GM19351 (cell line): ENCODE data around the gene CINP.

Experiments
- ATAC-seq: cut with Tn5 transposase; IDR thresholded peaks from one replicate; pipeline ENCODE4 v1.9.1; 2021; ENCODE audit warnings: mild to moderate bottlenecking, moderate library complexity; ENCODE audit not compliant: unreplicated experiment

CINP gene

GRCh38 chr14:102362545-102363181 is at the start of gene CINP, which contains the start of gene TECPR2:
Gene CINP (minus strand): TSS chr14:102362890. CDS start chr14:102362851, 39 bp downstream.
Gene TECPR2 (plus strand): TSS chr14:102362941. CDS start chr14:102376722, 13,781 bp downstream.
- peak; percentile 89 for ATAC-seq

- ATAC-seq = no peak
These were observed 46.0 kb upstream of the CINP start for GRCh38 chr14:102408724-102409123.

GRCh38 chr14:102407258-102407657 is 44.6 kb upstream of the CINP start:
- ATAC-seq = no peak

- no peak for ATAC-seq
These were observed 40.3 kb upstream of the CINP start for GRCh38 chr14:102403028-102403427.

- ATAC-seq = no peak
These were observed 33.8 kb upstream of the CINP start for GRCh38 chr14:102396521-102396920.

- ATAC-seq = no peak
These were observed 32.2 kb upstream of the CINP start for GRCh38 chr14:102394717-102395375.

GRCh38 chr14:102392506-102392905 is 29.8 kb upstream of the CINP start:
- ATAC-seq = no peak

- no peak for ATAC-seq
These were observed 27.6 kb upstream of the CINP start for GRCh38 chr14:102390064-102390855.

GRCh38 chr14:102389246-102389645 is 26.6 kb upstream of the CINP start:
- ATAC-seq = no peak

- ATAC-seq = no peak
These were observed 24.4 kb upstream of the CINP start for GRCh38 chr14:102387086-102387485.

- no peak for ATAC-seq
These were observed 16.1 kb upstream of the CINP start for GRCh38 chr14:102378830-102379229.

GRCh38 chr14:102377696-102378095 is 15.0 kb upstream of the CINP start:
- no peak for ATAC-seq

- ATAC-seq = no peak
These were observed 12.4 kb upstream of the CINP start for GRCh38 chr14:102375119-102375518.

- ATAC-seq = no peak
These were observed 11.6 kb upstream of the CINP start for GRCh38 chr14:102374264-102374663.

- no peak for ATAC-seq
These were observed 10.4 kb upstream of the CINP start for GRCh38 chr14:102373110-102373509.

GRCh38 chr14:102371361-102371760 is 8.7 kb upstream of the CINP start:
- ATAC-seq = no peak

- ATAC-seq = no peak
These were observed 7.7 kb upstream of the CINP start for GRCh38 chr14:102370305-102370809.

- peak; percentile 19 for ATAC-seq
These were observed 673 bp upstream of the CINP start for GRCh38 chr14:102363182-102363943.

GRCh38 chr14:102362084-102362483 is 606 bp downstream of the CINP start:
- peak; percentile 33 for ATAC-seq

- no peak for ATAC-seq
These were observed 2.3 kb downstream of the CINP start for GRCh38 chr14:102360388-102360787.

- ATAC-seq = no peak
These were observed 3.3 kb downstream of the CINP start for GRCh38 chr14:102359341-102359740.
